ENCODE results near the gene LTB4R2.

Gene LTB4R2

GRCh38 chr14:24290746-24291145, 19.2 kb upstream of the LTB4R2 start:
- H3K36me3 ChIP-seq: peaks cover 58% of the 10 kb centered on the region
- H3K4me3 ChIP-seq (ENCODE audit: low read depth in 1 of 2, low read length in 1 of 2): no peak overlapping the region
- TF ChIP-seq, protein P1, sequence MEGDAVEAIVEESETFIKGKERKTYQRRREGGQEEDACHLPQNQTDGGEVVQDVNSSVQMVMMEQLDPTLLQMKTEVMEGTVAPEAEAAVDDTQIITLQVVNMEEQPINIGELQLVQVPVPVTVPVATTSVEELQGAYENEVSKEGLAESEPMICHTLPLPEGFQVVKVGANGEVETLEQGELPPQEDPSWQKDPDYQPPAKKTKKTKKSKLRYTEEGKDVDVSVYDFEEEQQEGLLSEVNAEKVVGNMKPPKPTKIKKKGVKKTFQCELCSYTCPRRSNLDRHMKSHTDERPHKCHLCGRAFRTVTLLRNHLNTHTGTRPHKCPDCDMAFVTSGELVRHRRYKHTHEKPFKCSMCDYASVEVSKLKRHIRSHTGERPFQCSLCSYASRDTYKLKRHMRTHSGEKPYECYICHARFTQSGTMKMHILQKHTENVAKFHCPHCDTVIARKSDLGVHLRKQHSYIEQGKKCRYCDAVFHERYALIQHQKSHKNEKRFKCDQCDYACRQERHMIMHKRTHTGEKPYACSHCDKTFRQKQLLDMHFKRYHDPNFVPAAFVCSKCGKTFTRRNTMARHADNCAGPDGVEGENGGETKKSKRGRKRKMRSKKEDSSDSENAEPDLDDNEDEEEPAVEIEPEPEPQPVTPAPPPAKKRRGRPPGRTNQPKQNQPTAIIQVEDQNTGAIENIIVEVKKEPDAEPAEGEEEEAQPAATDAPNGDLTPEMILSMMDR (IDR thresholded peaks at IDR 0.05): no peak
- no peak overlapping the region for H3K27ac ChIP-seq
- no peaks in the 10 kb centered on the region for H3K4me1 ChIP-seq (ENCODE audit: control insufficient read depth in 1 of 2, insufficient read depth in 1 of 2, low read depth in 1 of 2, low read length in 1 of 2)
- no peaks in the 10 kb centered on the region for H3K27me3 ChIP-seq
- no peaks in the 10 kb centered on the region for H3K9me3 ChIP-seq

DNA sequence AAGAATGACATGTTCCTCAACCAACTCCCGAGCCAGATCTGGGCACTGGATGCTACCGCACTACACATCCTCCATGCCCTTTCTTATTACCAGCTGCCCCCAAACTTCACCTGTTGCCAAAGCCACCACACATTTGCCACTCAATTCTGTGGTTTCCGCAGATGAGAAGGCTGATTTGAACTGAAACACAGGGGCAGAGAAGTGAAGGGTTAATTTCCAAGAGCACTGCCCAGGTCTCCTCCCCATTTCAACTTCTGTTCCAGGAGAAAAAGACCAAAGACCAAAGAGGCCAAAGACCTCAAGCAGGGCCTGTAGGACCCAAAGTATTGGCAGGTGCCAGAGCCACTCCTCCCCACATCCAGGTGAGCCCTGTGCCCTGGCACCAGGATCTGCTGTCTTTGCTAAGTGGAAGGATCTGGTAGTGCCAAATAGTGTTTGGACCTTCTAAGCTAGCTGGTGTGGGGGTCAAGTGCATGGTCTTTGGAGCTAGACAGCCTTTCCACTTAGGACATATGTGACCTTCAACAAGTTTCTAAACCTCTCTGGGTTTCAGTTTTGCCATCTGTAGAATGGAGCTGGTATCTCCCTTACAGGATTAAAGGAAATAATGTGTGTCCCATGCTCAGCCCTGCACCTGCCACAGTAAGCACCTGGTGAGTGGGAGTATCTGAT, 18.4 kb upstream of the LTB4R2 start:
- Histone ChIP-seq H3K4me3 (ENCODE audit: low read depth in 1 of 2, low read length in 1 of 2) (no peak overlapping the region), H3K27me3 (no peaks in the 10 kb centered on the region), H3K27ac (no peak overlapping the region), H3K9me3 (no peaks in the 10 kb centered on the region), H3K4me1 (ENCODE audit: control insufficient read depth in 1 of 2, insufficient read depth in 1 of 2, low read depth in 1 of 2, low read length in 1 of 2) (peaks cover 1 to 3% of the 10 kb centered on the region in 2 experiments), H3K36me3 (peaks cover 66% of the 10 kb centered on the region)
- TF ChIP-seq, protein P1 (IDR thresholded peaks at IDR 0.05): no peak

DNA sequence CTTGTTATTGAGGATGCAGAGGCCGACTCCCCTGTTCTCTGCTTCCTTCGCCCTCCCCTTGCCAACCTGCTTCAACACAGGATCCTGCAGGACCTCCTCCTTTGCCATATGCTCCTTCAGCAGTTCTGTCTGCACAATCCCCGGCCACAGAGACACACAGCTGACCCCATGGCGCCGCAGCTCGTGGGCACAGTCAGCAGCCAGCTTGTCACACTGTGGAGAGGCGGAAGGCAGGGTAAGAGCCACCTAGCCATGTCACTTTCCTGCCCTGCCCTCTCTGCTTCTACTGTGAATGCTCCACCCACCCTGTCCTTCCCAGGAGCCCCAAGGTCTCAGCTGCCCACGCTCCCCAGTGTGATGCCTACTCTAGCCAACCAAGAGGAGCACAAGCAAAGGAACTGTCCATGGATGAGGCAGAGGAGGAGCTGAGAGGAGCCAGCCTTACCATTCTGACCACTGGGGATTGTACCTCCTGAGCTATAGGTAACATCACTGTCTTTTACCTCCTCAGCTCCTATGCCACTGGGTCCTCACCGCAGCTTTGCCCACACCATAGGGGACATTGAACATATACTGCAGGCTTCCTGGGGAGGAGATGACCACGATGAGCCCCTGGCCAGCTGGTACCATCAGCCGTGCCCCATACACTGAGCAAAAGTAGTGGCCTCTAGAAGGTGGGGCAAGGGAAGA, 17.7 kb upstream of the LTB4R2 start:
- peaks cover 8 to 10% of the 10 kb centered on the region in 2 experiments for H3K4me1 ChIP-seq (ENCODE audit: control insufficient read depth in 1 of 2, insufficient read depth in 1 of 2, low read depth in 1 of 2, low read length in 1 of 2)
- H3K27me3 ChIP-seq: no peaks in the 10 kb centered on the region
- H3K27ac ChIP-seq: no peak overlapping the region
- H3K9me3 ChIP-seq: no peaks in the 10 kb centered on the region
- H3K4me3 ChIP-seq (ENCODE audit: low read depth in 1 of 2, low read length in 1 of 2): no peak overlapping the region
- TF ChIP-seq, protein P1 (IDR thresholded peaks at IDR 0.05): no peak
- peaks cover 70% of the 10 kb centered on the region for H3K36me3 ChIP-seq

- Histone ChIP-seq H3K4me1 (ENCODE audit: control insufficient read depth in 1 of 2, insufficient read depth in 1 of 2, low read depth in 1 of 2, low read length in 1 of 2) (peaks cover 21% of the 10 kb centered on the region in 2 experiments), H3K27ac (no peak overlapping the region), H3K4me3 (ENCODE audit: low read depth in 1 of 2, low read length in 1 of 2) (no peak overlapping the region), H3K27me3 (no peaks in the 10 kb centered on the region), H3K9me3 (no peaks in the 10 kb centered on the region), H3K36me3 (peaks cover 70% of the 10 kb centered on the region)
- TF ChIP-seq, protein P1 (IDR thresholded peaks at IDR 0.05): no peak
These were observed 16.4 kb upstream of the LTB4R2 start for GRCh38 chr14:24293525-24293924.

DNA sequence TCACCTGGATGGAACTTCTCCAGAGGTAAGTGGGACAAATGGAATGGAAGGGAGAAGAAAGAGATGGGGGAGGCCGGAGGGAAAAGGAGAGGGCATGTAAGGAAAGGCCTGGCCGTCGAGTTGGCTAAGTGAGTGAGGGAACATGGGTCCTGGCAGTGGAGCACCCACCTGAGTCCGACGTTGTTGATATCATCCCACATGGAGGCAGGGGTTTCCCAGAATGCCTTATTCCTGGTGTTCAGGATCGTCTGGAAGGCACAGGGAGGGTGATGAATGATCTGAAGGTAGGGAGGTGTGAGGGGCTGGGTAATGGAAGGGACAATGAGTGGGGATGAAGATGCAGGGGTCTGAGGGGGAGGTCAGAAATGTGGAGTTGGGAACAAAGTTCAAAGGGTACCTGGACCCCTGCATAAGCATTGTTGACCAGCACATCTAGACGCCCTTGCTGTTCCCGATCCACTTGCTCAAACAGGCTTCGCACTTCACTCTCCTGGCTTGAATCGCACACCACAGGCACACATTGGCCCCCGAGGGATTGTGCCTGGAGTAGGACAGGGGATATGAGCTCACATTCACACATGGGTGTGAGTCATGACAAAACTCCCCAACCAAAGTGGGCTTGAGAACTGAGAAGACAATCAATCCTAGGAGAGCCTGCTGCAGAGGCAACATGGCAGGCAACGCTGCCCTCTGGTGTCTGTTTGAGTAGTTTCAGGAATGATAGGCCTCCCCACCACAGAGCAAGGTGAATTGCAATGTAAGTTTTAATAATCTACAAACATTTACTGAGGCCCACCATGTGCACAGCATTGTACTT, 13.4 kb upstream of the LTB4R2 start:
- no peaks in the 10 kb centered on the region for H3K27me3 ChIP-seq
- peaks cover 42 to 49% of the 10 kb centered on the region in 2 experiments for H3K4me1 ChIP-seq (ENCODE audit: control insufficient read depth in 1 of 2, insufficient read depth in 1 of 2, low read depth in 1 of 2, low read length in 1 of 2)
- H3K27ac ChIP-seq: peak overlapping the region; percentile 68

More for the DNA sequence above, 13.4 kb upstream of the LTB4R2 start:
- Histone ChIP-seq H3K36me3 (peaks cover 45% of the 10 kb centered on the region), H3K9me3 (no peaks in the 10 kb centered on the region), H3K4me3 (ENCODE audit: low read depth in 1 of 2, low read length in 1 of 2) (no peak overlapping the region)
- TF ChIP-seq, protein P1 (IDR thresholded peaks at IDR 0.05): peak; percentile 89
